GM19328 (cell line): ENCODE results near the gene ATP2B2.

Experiments used
- ATAC-seq: cut with Tn5 transposase; IDR thresholded peaks from one replicate; pipeline ENCODE4 v1.9.1; 2021; ENCODE audit warnings: mild to moderate bottlenecking, moderate library complexity; ENCODE audit not compliant: unreplicated experiment

ATP2B2 gene

DNA sequence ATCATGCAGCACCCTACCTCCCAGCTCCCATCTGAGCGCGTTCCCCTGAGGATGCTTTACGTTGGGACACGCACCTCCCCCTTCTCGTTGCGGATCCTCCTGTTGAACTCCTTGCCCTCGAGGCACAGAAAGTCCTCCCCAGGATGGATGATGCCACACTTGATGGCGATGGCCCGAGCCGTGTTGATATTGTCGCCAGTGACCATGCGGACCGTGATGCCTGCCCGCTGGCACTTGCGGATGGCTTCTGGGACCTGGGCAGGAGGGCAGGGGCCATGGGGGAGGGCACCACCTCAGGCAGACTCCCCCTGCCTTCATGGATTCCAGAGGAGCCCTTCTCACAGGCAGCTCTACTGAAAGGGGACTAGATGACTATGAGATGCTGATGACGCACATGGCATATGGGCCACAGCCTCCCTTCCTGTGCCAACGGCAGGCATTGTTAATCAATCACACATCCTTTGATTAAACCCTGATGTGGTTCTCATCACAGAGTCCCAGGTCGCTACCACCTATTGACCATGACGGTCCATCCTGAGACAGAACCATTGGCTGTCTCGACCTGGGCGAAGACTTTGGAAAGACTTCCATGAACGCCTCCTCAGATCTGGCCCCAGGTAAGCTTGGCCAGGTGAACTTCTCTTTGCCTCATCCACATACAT is 154.9 kb downstream of the ATP2B2 start:
- ATAC-seq = no peak

- no peak for ATAC-seq
These were observed 155.6 kb downstream of the ATP2B2 start for GRCh38 chr3:10349801-10350200.

DNA sequence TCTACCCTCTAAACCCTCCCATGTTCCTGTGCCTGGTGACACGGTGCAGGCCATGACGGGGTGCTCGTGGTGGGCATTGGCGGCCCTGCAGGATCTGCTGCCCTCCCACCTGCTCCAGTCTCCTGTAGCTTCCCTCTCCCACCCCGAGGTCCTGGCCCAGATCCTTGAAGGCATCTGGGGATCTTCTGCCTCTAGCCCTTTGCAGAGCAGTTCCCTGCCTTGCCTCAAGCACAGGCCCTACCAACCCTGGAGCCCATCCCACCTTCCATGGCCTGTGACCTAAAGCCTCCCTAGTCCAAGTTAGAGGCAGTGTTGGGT is 157.0 kb downstream of the ATP2B2 start:
- no peak for ATAC-seq

- no peak for ATAC-seq
These were observed 157.6 kb downstream of the ATP2B2 start for GRCh38 chr3:10347648-10348403.

GRCh38 chr3:10345911-10346310 is 159.5 kb downstream of the ATP2B2 start:
- ATAC-seq = no peak

DNA sequence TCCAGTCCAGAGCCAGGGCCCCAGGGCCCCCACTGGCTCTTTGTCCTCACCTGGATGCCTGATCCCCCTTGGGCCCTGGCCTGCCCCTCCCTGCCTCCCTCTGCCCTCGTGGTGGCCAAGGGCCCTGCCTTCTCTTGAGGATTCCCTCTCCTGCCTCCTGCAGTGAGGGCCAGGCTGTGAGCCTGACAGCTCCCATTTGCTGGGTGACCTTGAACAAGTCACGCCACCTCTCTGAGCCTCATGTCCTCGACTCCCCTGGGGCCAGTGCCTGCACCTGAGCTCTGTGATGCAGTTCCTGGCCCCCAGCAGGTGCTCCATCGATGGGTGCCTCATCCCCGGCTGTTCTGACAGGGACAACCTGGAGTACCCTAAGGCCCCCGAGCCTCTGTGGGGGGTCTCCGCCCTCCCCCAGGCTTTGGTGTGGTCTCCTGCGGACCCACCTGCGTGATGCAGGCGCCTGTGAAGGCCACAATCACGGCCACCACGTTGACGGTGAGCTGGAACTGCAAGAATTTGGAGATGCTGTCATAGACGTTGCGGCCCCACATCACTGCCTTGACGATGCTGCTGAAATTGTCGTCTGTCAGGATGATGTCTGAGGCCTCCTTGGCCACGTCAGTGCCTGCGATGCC is 160.3 kb downstream of the ATP2B2 start:
- no peak for ATAC-seq

- no peak for ATAC-seq
These were observed 161.0 kb downstream of the ATP2B2 start for GRCh38 chr3:10344147-10344943.

GRCh38 chr3:10343526-10343925 is 161.9 kb downstream of the ATP2B2 start:
- ATAC-seq = no peak

DNA sequence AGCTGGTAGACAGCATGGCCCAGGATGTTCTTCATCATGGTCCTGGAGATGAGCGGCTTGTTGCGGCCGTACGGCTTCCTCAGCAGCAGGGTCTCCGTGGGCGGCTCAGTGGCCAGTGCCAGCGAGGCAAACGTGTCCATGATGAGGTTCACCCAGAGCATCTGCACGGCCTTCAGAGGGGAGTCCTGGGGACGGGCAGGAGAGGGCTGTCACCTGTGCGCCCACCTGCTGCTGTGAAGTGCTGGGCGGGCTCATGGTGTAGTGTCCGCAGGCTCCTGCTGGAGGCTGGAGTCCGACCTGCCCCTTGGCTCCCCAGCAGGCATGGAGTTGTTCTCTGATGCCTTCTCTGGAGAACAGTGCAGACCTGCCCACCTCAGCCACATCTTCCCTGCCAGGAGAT is 162.6 kb downstream of the ATP2B2 start:
- no peak for ATAC-seq

DNA sequence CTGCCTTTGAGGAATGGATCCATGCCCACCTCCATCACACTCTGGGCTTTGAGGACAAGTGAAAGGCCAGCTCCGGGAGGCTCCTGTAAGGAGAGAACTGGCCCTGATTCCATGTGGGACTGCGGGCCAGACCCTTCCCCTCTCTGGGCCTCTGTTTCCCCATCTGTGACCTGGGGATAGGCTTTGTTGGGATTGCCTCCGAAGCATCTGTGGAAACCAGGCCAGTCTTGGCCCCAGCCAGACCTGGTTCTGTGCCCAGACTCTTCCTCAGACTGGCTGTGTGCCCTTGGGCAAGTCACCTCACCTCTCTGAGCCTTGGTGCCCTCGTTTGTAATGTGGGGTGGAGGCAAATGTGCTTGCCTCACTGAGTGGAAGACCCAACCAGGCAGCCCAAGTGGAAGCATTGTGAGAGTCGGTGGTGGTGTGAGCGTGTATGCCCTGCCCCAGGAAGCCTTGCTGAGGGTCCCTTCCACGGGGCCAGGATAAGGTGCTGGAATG is 163.4 kb downstream of the ATP2B2 start:
- ATAC-seq = no peak

- no peak for ATAC-seq
These were observed 164.9 kb downstream of the ATP2B2 start for GRCh38 chr3:10340476-10340875.

DNA sequence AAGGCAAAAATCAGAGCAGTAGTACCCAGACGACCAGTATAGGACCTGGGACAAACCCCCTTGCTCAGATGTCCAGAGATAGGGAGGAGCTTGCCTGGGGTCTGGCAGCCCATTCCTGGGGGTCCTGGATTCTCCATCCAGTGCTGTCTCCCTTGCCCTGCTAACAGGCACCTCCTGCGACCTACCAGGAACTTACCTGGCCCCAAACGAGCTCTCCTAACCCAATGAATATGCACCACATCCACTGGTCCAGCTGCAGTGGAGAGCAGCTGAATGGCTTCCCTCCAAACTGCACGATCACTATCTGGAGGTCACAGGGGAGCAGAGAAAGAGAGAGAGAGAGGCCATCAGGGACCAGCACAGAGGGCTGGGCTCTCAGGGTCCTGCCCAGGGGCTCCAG is 165.3 kb downstream of the ATP2B2 start:
- ATAC-seq = no peak

GRCh38 chr3:10339376-10339955 is 165.9 kb downstream of the ATP2B2 start:
- no peak for ATAC-seq

DNA sequence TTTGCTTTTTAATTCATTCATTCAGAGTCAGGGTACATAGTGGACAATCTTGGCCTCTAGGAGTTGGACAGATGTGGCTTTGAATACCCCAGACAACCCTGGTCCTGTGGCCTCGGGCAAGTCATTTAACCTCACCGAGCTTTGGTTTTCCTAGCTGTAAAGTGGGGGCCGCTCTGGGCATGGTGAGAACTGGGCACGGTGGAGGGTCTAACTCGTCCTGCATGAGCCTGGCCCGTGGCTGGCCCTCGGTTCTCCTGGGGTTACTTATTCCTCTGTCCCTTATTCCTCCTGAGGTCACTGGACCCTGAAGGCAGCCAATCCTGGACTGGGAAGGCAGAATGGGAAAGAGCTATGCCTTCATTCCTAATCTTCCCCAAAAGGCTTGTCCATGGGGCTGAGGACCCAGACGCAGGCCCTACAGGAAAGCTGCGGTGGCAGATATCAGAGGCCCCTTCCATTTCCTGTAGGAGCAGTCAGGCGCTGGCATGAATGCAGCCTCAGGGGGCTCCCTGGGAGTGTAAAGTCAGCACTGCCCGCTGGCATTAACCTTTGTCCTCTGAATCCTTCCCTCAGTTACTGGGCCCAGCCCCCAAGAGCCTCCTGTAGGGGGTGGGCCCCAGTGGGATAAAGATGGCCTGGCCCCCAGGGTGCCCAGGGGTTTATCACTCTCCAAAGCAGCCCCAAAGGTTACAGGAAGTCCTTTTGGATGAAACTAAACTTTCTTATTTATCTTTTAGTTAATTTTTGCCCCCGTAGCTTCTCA is 166.6 kb downstream of the ATP2B2 start:
- ATAC-seq = no peak

GRCh38 chr3:10338164-10338470 is 167.3 kb downstream of the ATP2B2 start:
- ATAC-seq = no peak

DNA sequence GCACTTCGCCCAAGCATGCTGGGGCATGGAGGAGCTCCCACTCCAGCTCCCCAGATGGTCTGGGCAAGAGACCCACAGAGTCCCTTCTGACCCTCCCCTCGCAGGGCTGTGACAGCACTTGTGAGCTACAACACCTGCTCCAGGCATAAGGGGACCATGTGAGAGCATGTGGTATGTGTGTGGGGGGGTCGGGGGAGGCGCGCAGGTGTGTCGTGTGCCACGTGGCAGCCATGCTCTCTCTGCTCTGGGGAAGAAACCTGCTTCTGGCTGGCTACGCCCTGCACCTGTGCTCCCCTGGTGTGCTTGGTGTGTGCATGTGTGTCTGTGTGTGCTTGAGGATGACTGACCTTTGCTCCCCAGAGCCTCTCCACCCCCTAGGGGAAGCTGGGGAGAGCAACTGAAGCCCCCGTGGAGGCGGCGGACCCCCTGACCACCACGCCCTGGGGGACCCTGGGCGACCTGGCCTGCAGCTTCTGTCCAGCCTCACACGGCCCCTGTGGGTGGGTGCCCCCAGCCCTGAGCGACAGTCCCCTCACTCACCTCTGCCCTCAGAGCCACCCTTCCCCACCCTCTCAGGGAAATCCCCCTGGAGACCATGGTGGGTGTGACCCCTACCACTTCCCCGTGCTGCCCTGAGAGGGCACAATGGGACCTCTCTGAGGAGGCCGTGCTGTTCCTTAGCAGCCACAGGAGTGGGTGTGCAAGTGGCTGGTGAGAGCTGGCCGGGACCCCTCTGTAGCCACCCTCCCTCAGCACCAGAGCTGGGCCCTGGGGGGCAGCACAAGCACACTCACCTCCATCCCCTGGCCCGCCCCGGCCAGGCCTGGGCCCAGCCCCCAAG is 167.8 kb downstream of the ATP2B2 start:
- ATAC-seq = no peak

DNA sequence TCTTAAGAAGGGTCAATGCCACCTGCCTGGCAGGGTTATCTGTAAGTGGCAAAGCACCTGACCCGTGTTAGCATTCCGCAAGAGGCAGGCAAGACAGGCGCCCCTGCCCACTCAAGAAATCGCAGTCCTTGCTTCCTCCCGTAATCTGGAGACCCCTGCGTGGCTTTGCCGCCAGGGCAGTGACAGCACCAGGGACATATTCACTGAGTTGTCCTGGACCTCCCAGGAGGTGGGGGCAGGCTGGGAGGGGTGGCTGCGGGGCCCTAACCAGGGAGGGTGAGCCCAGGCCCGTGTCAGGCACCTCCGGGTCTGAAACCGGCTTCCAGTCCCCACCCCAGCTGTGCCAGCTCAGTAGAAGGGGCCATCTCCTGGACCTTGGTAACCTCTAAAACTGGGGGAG is 168.6 kb downstream of the ATP2B2 start:
- no peak for ATAC-seq

DNA sequence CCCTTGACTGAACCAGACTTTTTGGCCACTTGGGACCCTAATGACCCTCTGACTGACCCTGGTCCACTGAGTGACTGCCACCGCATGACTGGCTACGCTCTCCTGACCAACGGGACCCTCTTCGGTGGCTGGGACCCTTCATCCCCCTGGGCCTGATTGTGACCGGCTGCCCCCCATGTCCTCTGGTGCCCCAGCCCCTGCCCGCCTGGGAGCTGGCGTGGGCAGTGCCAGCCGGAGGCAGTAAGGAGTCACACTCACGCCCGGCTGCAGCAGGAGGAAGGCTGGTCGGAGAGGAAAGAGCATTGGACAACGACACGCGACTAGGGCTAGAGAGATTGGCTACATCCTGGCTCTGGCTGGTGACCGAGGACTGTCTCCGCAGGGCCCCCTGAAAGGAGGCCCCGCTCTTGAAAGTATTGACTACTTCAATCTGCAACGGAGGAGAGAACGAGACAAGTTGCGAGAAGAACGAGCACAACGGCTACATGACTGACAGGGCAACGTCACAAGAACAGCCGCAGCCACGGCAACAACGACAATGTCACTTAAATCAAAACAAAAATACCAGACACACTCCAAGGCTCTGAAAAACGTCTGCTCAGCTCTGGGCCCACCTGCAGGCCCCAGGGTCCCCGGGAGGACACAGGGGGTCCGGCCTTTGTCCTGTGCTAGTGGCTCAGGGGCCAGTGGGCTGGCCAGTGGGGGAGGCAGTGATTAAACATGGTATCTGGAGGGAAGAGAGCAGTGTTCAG is 169.3 kb downstream of the ATP2B2 start:
- ATAC-seq = no peak
